ENCODE measurements around the gene TNFRSF18. TPM values are rescaled to one million over a fixed set of nuclear protein-coding genes. Genes with fewer than 3 reads are reported as not detected.

The TNFRSF18 gene
- total RNA-seq, 4 donors from 2014 or later = 0.49 to 0.67 TPM; not detected in 2

- Histone ChIP-seq H3K27ac (no peak overlapping the region), H3K9me3 (no peaks in the 10 kb centered on the region), H3K4me3 (replicated peaks in 1 of 3) (no peak overlapping the region), H3K4me1 (no peaks in the 10 kb centered on the region), H3K27me3 (no peaks in the 10 kb centered on the region), H3K36me3 (no peaks in the 10 kb centered on the region)
- DNase-seq = no peak
- TF ChIP-seq POLR2A (IDR thresholded peaks at IDR 0.05) = no peak
- no peak for TF ChIP-seq CTCF (IDR thresholded peaks at IDR 0.05)
- intact Hi-C loops (cut with DNase I) = no loop called here
- 86 to 91% methylated on average over 25 of the region's 33 CpGs for WGBS, 2 donors
Measured at GRCh38 chr1:1171546-1172340, 34.6 kb downstream of the TNFRSF18 start.

GRCh38 chr1:1171161-1171545 is 35.2 kb downstream of the TNFRSF18 start:
- 63 to 90% methylated on average over 4 to 5 of the region's 12 CpGs for whole genome bisulfite sequencing, 2 donors
- no peak for DNase-seq
- TF ChIP-seq CTCF (IDR thresholded peaks at IDR 0.05) (no peak), POLR2A (IDR thresholded peaks at IDR 0.05) (no peak)
- Histone ChIP-seq H3K9me3 (no peaks in the 10 kb centered on the region), H3K36me3 (no peaks in the 10 kb centered on the region), H3K4me3 (replicated peaks in 1 of 3) (no peak overlapping the region), H3K4me1 (no peaks in the 10 kb centered on the region), H3K27me3 (no peaks in the 10 kb centered on the region), H3K27ac (no peak overlapping the region)
- intact Hi-C loops (cut with DNase I) = no loop called here

GRCh38 chr1:1170215-1171091 is 35.9 kb downstream of the TNFRSF18 start:
- Histone ChIP-seq H3K27me3 (no peaks in the 10 kb centered on the region), H3K9me3 (no peaks in the 10 kb centered on the region), H3K36me3 (no peaks in the 10 kb centered on the region), H3K27ac (no peak overlapping the region), H3K4me3 (replicated peaks in 1 of 3) (no peak overlapping the region), H3K4me1 (peaks cover 0 to 1% of the 10 kb centered on the region in 2 donors)
- no peak for DNase-seq
- intact Hi-C loops (cut with DNase I) = no loop called here
- TF ChIP-seq POLR2A (IDR thresholded peaks at IDR 0.05) (no peak), CTCF (IDR thresholded peaks at IDR 0.05) (no peak)
- WGBS, 2 donors = 65 to 72% methylated on average over 19 to 21 of the region's 26 CpGs

- H3K9me3 ChIP-seq = no peaks in the 10 kb centered on the region
- no peaks in the 10 kb centered on the region for H3K27me3 ChIP-seq
- intact Hi-C loops (cut with DNase I) = no loop called here
- DNase-seq = no peak
- H3K4me3 ChIP-seq (replicated peaks in 1 of 3) = no peak overlapping the region
- peaks cover 0 to 9% of the 10 kb centered on the region in 2 donors for H3K4me1 ChIP-seq
- no peak for TF ChIP-seq CTCF (IDR thresholded peaks at IDR 0.05)
- no peak for TF ChIP-seq POLR2A (IDR thresholded peaks at IDR 0.05)
- H3K36me3 ChIP-seq = no peaks in the 10 kb centered on the region
- no peak overlapping the region for H3K27ac ChIP-seq
- 74 to 80% methylated on average over 17 to 23 of the region's 32 CpGs for WGBS, 2 donors
Measured at GRCh38 chr1:1169429-1170214, 36.8 kb downstream of the TNFRSF18 start.

Measured in thyroid gland (tissue), 4 donors.